ENCODE data around the gene KCNG1. TPM values are rescaled to one million over a fixed set of nuclear protein-coding genes. Genes with fewer than 3 reads are reported as not detected.

KCNG1 gene
- total and polyA plus RNA-seq, 2 experiments from 2014 or later, result 8.1 to 26.3 TPM

DNA sequence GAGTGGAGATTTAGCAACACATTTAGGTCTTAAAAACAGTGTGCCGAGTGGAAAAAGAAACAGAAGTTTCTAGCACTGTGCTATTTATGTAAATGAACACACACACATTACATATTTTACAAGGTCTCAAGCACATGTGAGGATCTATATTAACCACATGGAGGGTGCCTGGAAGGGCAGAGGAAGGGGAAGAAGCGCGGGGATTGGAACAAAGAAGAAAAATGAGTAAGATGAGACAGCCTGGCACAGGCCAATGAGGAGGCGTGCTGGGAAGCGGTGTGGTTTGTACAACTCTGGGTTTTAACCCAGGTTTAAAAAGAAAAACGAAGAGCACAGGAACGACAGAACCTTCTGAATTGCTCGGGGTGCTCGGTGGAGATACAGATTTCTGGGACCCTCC, 5.7 kb downstream of the KCNG1 start:
- TF ChIP-seq EZH2 (IDR thresholded peaks at IDR 0.05; ENCODE audit: low read depth, unreplicated experiment), result no peak
- TF ChIP-seq, protein P1, sequence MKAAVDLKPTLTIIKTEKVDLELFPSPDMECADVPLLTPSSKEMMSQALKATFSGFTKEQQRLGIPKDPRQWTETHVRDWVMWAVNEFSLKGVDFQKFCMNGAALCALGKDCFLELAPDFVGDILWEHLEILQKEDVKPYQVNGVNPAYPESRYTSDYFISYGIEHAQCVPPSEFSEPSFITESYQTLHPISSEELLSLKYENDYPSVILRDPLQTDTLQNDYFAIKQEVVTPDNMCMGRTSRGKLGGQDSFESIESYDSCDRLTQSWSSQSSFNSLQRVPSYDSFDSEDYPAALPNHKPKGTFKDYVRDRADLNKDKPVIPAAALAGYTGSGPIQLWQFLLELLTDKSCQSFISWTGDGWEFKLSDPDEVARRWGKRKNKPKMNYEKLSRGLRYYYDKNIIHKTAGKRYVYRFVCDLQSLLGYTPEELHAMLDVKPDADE (IDR thresholded peaks at IDR 0.05), result no peak
- TF ChIP-seq, protein P2, sequence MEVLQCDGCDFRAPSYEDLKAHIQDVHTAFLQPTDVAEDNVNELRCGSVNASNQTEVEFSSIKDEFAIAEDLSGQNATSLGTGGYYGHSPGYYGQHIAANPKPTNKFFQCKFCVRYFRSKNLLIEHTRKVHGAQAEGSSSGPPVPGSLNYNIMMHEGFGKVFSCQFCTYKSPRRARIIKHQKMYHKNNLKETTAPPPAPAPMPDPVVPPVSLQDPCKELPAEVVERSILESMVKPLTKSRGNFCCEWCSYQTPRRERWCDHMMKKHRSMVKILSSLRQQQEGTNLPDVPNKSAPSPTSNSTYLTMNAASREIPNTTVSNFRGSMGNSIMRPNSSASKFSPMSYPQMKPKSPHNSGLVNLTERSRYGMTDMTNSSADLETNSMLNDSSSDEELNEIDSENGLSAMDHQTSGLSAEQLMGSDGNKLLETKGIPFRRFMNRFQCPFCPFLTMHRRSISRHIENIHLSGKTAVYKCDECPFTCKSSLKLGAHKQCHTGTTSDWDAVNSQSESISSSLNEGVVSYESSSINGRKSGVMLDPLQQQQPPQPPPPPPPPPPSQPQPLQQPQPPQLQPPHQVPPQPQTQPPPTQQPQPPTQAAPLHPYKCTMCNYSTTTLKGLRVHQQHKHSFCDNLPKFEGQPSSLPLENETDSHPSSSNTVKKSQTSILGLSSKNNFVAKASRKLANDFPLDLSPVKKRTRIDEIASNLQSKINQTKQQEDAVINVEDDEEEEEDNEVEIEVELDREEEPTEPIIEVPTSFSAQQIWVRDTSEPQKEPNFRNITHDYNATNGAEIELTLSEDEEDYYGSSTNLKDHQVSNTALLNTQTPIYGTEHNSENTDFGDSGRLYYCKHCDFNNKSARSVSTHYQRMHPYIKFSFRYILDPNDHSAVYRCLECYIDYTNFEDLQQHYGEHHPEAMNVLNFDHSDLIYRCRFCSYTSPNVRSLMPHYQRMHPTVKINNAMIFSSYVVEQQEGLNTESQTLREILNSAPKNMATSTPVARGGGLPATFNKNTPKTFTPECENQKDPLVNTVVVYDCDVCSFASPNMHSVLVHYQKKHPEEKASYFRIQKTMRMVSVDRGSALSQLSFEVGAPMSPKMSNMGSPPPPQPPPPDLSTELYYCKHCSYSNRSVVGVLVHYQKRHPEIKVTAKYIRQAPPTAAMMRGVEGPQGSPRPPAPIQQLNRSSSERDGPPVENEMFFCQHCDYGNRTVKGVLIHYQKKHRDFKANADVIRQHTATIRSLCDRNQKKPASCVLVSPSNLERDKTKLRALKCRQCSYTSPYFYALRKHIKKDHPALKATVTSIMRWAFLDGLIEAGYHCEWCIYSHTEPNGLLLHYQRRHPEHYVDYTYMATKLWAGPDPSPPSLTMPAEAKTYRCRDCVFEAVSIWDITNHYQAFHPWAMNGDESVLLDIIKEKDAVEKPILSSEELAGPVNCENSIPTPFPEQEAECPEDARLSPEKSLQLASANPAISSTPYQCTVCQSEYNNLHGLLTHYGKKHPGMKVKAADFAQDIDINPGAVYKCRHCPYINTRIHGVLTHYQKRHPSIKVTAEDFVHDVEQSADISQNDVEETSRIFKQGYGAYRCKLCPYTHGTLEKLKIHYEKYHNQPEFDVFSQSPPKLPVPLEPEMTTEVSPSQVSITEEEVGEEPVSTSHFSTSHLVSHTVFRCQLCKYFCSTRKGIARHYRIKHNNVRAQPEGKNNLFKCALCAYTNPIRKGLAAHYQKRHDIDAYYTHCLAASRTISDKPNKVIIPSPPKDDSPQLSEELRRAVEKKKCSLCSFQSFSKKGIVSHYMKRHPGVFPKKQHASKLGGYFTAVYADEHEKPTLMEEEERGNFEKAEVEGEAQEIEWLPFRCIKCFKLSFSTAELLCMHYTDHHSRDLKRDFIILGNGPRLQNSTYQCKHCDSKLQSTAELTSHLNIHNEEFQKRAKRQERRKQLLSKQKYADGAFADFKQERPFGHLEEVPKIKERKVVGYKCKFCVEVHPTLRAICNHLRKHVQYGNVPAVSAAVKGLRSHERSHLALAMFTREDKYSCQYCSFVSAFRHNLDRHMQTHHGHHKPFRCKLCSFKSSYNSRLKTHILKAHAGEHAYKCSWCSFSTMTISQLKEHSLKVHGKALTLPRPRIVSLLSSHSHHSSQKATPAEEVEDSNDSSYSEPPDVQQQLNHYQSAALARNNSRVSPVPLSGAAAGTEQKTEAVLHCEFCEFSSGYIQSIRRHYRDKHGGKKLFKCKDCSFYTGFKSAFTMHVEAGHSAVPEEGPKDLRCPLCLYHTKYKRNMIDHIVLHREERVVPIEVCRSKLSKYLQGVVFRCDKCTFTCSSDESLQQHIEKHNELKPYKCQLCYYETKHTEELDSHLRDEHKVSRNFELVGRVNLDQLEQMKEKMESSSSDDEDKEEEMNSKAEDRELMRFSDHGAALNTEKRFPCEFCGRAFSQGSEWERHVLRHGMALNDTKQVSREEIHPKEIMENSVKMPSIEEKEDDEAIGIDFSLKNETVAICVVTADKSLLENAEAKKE (CRISPR knock-in tag; IDR thresholded peaks at IDR 0.05), result no peak
- no peak for TF ChIP-seq CREB1 (CRISPR knock-in tag; IDR thresholded peaks at IDR 0.05; ENCODE audit: low read depth)
- no peak for TF ChIP-seq JUNB (IDR thresholded peaks at IDR 0.05; ENCODE audit: unreplicated experiment)
- Histone ChIP-seq H3K27me3 (ENCODE audit: insufficient read depth) (peaks cover 16% of the 10 kb centered on the region), H3K4me1 (ENCODE audit: insufficient read depth) (peaks cover 45% of the 10 kb centered on the region), H3K9me2 (ENCODE audit: insufficient read depth) (no peaks in the 10 kb centered on the region), H3K36me3 (ENCODE audit: insufficient read depth) (no peaks in the 10 kb centered on the region), H3K79me2 (replicated peaks; ENCODE audit: insufficient read depth) (no peaks in the 10 kb centered on the region; the same call in 1 of the 2 replicates), H2AFZ (no peak overlapping the region), H3K4me3 (no peak overlapping the region), H4K20me1 (replicated peaks; ENCODE audit: insufficient read depth) (peaks cover 2% of the 10 kb centered on the region; the same call in 1 of the 2 replicates), H3K4me2 (no peak overlapping the region), H3K27ac (ENCODE audit: low read depth) (no peak overlapping the region), H3F3A (replicated peaks; ENCODE audit: low read depth) (0 out of 2 replicates have a peak, but pooled peaks cover 7% of the 10 kb centered on the region)
- Mint-ChIP-seq H3K9me3 (no peaks in the 10 kb centered on the region), H3K27ac (no peak overlapping the region), H3K36me3 (ENCODE audit: low read depth) (peaks cover 12% of the 10 kb centered on the region), H3K27me3 (ENCODE audit: insufficient read depth, low read depth, poor library complexity) (peaks cover 19% of the 10 kb centered on the region), H3K4me1 (peaks cover 50% of the 10 kb centered on the region), H3K4me3 (no peak overlapping the region)
- no peak for DNase-seq (ENCODE audit: low spot score)
- ATAC-seq, result no peak
